Measurements from ENCODE around the gene KLK14.
A peak's percentile ranks its signal among the peaks of the same experiment; 100 is the strongest.

The KLK14 gene

GRCh38 chr19:51123381-51123800 lies 40.7 kb upstream of the KLK14 start:
- peaks cover 22% of the 10 kb centered on the region for H3K36me3 ChIP-seq
- peak overlapping the region; percentile 98 for H3K27ac ChIP-seq
- H3K27me3 ChIP-seq, result no peaks in the 10 kb centered on the region
- H3K4me3 ChIP-seq (ENCODE audit: low read depth in 1 of 2, low read length in 1 of 2), result peak overlapping the region; percentile 71 to 95
- no peaks in the 10 kb centered on the region for H3K9me3 ChIP-seq
- peaks cover 92 to 94% of the 10 kb centered on the region in 2 experiments for H3K4me1 ChIP-seq (ENCODE audit: control insufficient read depth in 1 of 2, insufficient read depth in 1 of 2, low read depth in 1 of 2, low read length in 1 of 2)
- TF ChIP-seq CTCF (IDR thresholded peaks at IDR 0.05), result no peak

DNA sequence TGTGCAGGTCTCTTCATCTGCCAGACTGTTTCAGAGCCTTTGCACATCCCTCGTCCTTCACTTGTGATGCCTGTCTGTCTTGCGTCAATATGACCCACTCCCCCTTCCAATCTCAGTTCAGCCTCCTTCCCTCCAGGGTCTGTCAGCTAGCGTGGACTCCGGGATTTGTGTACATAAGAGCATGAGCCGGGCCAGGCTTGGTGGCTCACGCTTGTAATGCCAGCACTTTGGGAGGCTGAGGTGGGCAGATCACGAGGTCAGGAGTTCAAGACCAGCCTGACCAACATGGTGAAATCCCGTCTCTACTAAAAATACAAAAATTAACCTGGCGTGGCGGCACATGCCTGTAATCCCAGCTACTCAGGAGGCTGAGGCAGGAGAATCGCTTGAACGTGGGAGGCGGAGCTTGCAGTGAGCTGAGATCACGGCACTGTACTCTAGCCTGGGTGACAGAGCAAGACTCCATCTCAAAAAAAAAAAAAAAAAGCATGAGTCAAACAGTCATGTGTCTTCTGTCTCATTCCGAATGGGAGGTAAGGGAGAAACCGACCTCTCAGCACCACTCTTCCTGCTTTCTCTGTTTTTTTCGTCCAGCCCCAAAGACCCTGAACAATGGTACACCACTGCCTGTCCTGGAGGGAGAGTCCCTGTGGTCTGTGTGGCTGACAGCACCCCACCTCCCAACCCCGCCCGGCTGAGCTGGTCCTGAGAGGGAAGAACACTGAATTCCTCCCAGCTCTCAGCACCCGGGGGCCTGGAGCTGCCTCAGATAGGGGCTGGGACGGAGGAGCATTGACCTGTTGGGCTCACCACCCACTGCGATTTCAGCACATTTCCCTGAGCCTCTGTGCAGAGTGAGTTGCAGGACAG lies 39.7 kb upstream of the KLK14 start:
- Histone ChIP-seq H3K27ac (peak overlapping the region; percentile 98), H3K4me3 (ENCODE audit: low read depth in 1 of 2, low read length in 1 of 2) (peak overlapping the region; percentile 71 to 95), H3K4me1 (ENCODE audit: control insufficient read depth in 1 of 2, insufficient read depth in 1 of 2, low read depth in 1 of 2, low read length in 1 of 2) (peaks cover 82 to 84% of the 10 kb centered on the region in 2 experiments), H3K36me3 (peaks cover 12% of the 10 kb centered on the region), H3K9me3 (no peaks in the 10 kb centered on the region), H3K27me3 (no peaks in the 10 kb centered on the region)
- no peak for TF ChIP-seq CTCF (IDR thresholded peaks at IDR 0.05)

GRCh38 chr19:51121257-51121656 lies 38.6 kb upstream of the KLK14 start:
- peaks cover 1% of the 10 kb centered on the region for H3K36me3 ChIP-seq
- H3K4me3 ChIP-seq (ENCODE audit: low read depth in 1 of 2, low read length in 1 of 2), result peak overlapping the region in 1 of 2 experiments; percentile 35
- peak overlapping the region; percentile 98 for H3K27ac ChIP-seq
- H3K4me1 ChIP-seq (ENCODE audit: control insufficient read depth in 1 of 2, insufficient read depth in 1 of 2, low read depth in 1 of 2, low read length in 1 of 2), result peaks cover 72 to 76% of the 10 kb centered on the region in 2 experiments
- no peaks in the 10 kb centered on the region for H3K9me3 ChIP-seq
- no peaks in the 10 kb centered on the region for H3K27me3 ChIP-seq
- no peak for TF ChIP-seq CTCF (IDR thresholded peaks at IDR 0.05)

GRCh38 chr19:51120160-51120559 lies 37.5 kb upstream of the KLK14 start:
- H3K27ac ChIP-seq, result peak overlapping the region; percentile 98
- H3K4me1 ChIP-seq (ENCODE audit: control insufficient read depth in 1 of 2, insufficient read depth in 1 of 2, low read depth in 1 of 2, low read length in 1 of 2), result peaks cover 66 to 73% of the 10 kb centered on the region in 2 experiments
- H3K36me3 ChIP-seq, result no peaks in the 10 kb centered on the region
- no peaks in the 10 kb centered on the region for H3K27me3 ChIP-seq
- no peaks in the 10 kb centered on the region for H3K9me3 ChIP-seq
- H3K4me3 ChIP-seq (ENCODE audit: low read depth in 1 of 2, low read length in 1 of 2), result no peak overlapping the region
- no peak for TF ChIP-seq CTCF (IDR thresholded peaks at IDR 0.05)

GRCh38 chr19:51119611-51120010 lies 36.9 kb upstream of the KLK14 start:
- no peak for TF ChIP-seq CTCF (IDR thresholded peaks at IDR 0.05)
- H3K27ac ChIP-seq, result peak overlapping the region; percentile 98
- H3K36me3 ChIP-seq, result no peaks in the 10 kb centered on the region
- no peaks in the 10 kb centered on the region for H3K9me3 ChIP-seq
- no peaks in the 10 kb centered on the region for H3K27me3 ChIP-seq
- H3K4me3 ChIP-seq (ENCODE audit: low read depth in 1 of 2, low read length in 1 of 2), result no peak overlapping the region
- peaks cover 66 to 73% of the 10 kb centered on the region in 2 experiments for H3K4me1 ChIP-seq (ENCODE audit: control insufficient read depth in 1 of 2, insufficient read depth in 1 of 2, low read depth in 1 of 2, low read length in 1 of 2)
